Liver (tissue), 9 donors: ENCODE data around the gene PJVK. TPM values are rescaled to one million over a fixed set of nuclear protein-coding genes. Genes with fewer than 3 reads are reported as not detected.
"Not testable (repeated sequence)": the region's sequence is repeated elsewhere in the genome, so short reads cannot be mapped to it uniquely, and the experiment has no call there.

Source experiments
- DNase-seq: peaks from one replicate; pipeline ENCODE4 v3.0.0-alpha.2; 2017; ENCODE audit warnings: low spot score
- H3K27ac ChIP-seq, 2 donors: one replicate each; pipeline ENCODE4 v1.7.0; 2013; ENCODE audit warnings: inconsistent platforms in 2 of 2, low read length in 2 of 2, control low read depth in 1 of 2, low read depth in 1 of 2, mild to moderate bottlenecking in 1 of 2
- H3K27me3 ChIP-seq, 4 donors: one replicate each; pipeline versions ENCODE4 v1.6.1 to v1.7.0; 2013; ENCODE audit warnings: low read length in 3 of 4, inconsistent platforms in 1 of 4, mild to moderate bottlenecking in 1 of 4, moderate library complexity in 1 of 4; ENCODE audit not compliant: control insufficient read depth in 4 of 4, insufficient read depth in 4 of 4
- H3K36me3 ChIP-seq, 4 donors: one replicate each; pipeline versions ENCODE4 v1.6.1 to v1.7.0; 2013; ENCODE audit warnings: low read length in 3 of 4, mild to moderate bottlenecking in 3 of 4, low read depth in 1 of 4, moderate library complexity in 1 of 4; ENCODE audit not compliant: control insufficient read depth in 4 of 4, insufficient read depth in 3 of 4
- H3K4me1 ChIP-seq, 4 donors: one replicate each; pipeline versions ENCODE4 v1.6.1 to v1.7.0; 2013; ENCODE audit warnings: low read length in 3 of 4, mild to moderate bottlenecking in 3 of 4, moderate library complexity in 1 of 4; ENCODE audit not compliant: control insufficient read depth in 4 of 4, insufficient read depth in 4 of 4
- H3K4me3 ChIP-seq, 3 donors: one replicate each; pipeline versions ENCODE4 v1.6.1 to v1.7.0; 2013; ENCODE audit warnings: low read length in 3 of 3, control low read depth in 1 of 3, low read depth in 1 of 3, mild to moderate bottlenecking in 1 of 3
- H3K9ac ChIP-seq, 2 donors: one replicate each; pipeline ENCODE4 v1.7.0; 2013; ENCODE audit warnings: low read length in 2 of 2, mild to moderate bottlenecking in 2 of 2, moderate library complexity in 2 of 2, control low read depth in 1 of 2, low read depth in 1 of 2
- H3K9me3 ChIP-seq, 4 donors: one replicate each; pipeline versions ENCODE4 v1.6.1 to v1.7.0; 2013; ENCODE audit warnings: low read length in 3 of 4; ENCODE audit not compliant: control insufficient read depth in 4 of 4
- ATF3 ChIP-seq: IDR thresholded peaks from 2 replicates; pipeline ENCODE4 v1.6.1; 2016; ENCODE audit warnings: antibody characterized with exemption
- EGR1 ChIP-seq, 2 donors: IDR thresholded peaks; 2 replicates each; pipeline ENCODE4 v1.6.1; 2016 to 2018; ENCODE audit warnings: antibody characterized with exemption in 2 of 2, low read depth in 2 of 2
- HNF4G ChIP-seq: IDR thresholded peaks from 2 replicates; pipeline ENCODE4 v1.6.1; 2016; ENCODE audit warnings: antibody characterized with exemption
- JUND ChIP-seq, 2 donors: IDR thresholded peaks; 2 replicates each; pipeline ENCODE4 v1.6.1; 2016; ENCODE audit warnings: antibody characterized with exemption in 2 of 2
- NR2F2 ChIP-seq: IDR thresholded peaks from 2 replicates; pipeline ENCODE4 v1.6.1; 2016; ENCODE audit warnings: antibody characterized with exemption
- RAD21 ChIP-seq, 2 donors: IDR thresholded peaks; 2 replicates each; pipeline ENCODE4 v1.6.1; 2016; ENCODE audit warnings: antibody characterized with exemption in 2 of 2, mild to moderate bottlenecking in 2 of 2
- RXRA ChIP-seq, 2 donors: IDR thresholded peaks; 2 replicates each; pipeline ENCODE4 v1.6.1; 2017 to 2018; ENCODE audit warnings: antibody characterized with exemption in 2 of 2, mild to moderate bottlenecking in 1 of 2
- SP1 ChIP-seq: IDR thresholded peaks from 2 replicates; pipeline ENCODE4 v1.6.1; 2018; ENCODE audit warnings: antibody characterized with exemption, mild to moderate bottlenecking
- TAF1 ChIP-seq: conservative IDR thresholded peaks from 2 replicates; pipeline ENCODE4 v1.6.1; 2016; ENCODE audit warnings: antibody characterized with exemption, mild to moderate bottlenecking
- WGBS: extraction: QIAGEN DNeasy Blood & Tissue Kit; methylation state at CpG from one replicate; pipeline ENCODE4 v1.1.7; 2013; 5-methylcytosine and 5-hydroxymethylcytosine counted together
- polyA plus RNA-seq, 2 donors: library from polyadenylated mRNA; stranded (reverse) in 1 of 2; unstranded in 1 of 2; fragments of 200-250 nt in 1 of 2; fragments of >200 nt in 1 of 2; fragmentation: Nextera tagmentation in 1 of 2; extraction: Ambion mirVana in 1 of 2; gene quantifications; one replicate each; pipeline versions ENCODE4 v1.2.1 to v1.2.3, GENCODE V29; 2013 to 2015
- total RNA-seq, 2 donors: library from RNA; depleted of rRNA; stranded (reverse); fragments of >200 nt; gene quantifications; one replicate each; pipeline ENCODE4 v1.2.3, GENCODE V29; 2014
- TF ChIP-seq, protein P1 (sequence below): IDR thresholded peaks from 2 replicates; pipeline ENCODE4 v1.6.1; 2016; ENCODE audit warnings: antibody characterized with exemption
- TF ChIP-seq, protein P2 (sequence below): fragments of 150-350 bp; IDR thresholded peaks from 2 replicates; pipeline ENCODE4 v1.5.1; 2017; ENCODE audit warnings: improper control_type of control experiment, low read depth, low read length; ENCODE audit not compliant: missing input control
- TF ChIP-seq, protein P3 (sequence below): IDR thresholded peaks from 2 replicates; pipeline ENCODE4 v1.6.1; 2016; ENCODE audit warnings: antibody characterized with exemption
- donor health status: healthy.
- donor health status: healthy.
- donor health status: healthy.
- donor health status: healthy.
- donor health status: healthy.

Gene PJVK
- total and polyA plus RNA-seq, 4 donors, result 0.48 to 2.3 (median 1.4) TPM

DNA sequence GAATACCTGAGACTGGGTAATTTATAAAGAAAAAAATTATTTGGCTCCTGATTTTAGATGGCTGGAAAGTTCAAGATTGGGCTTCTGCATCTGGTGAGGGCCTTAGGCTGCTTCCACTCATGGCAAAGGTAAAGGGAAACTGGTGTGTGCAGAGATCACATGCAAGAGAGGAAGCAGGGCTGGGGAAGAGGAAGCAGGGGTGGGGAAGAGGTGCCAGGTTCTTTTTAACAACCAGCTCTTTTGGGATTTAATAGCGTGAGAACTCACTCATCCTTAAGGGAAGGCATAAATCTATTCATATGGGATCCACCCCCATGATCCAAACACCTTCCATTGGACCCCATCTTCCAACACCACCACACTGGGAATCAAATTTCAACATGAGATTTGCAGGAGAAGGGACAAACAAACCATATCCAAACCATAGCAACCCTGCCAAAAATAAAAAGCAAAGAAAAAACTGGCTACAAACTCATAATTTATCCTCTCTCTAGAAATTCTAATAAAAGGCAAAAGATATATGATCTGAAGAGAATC, 30.6 kb upstream of the PJVK start:
- no peaks in the 10 kb centered on the region for H3K9me3 ChIP-seq
- H3K4me1 ChIP-seq, result no peaks in the 10 kb centered on the region
- H3K36me3 ChIP-seq, result no peaks in the 10 kb centered on the region
- H3K27ac ChIP-seq, result no peak overlapping the region
- 58% methylated on average over 1 of the region's 1 CpG for WGBS
- H3K27me3 ChIP-seq, result no peaks in the 10 kb centered on the region
- H3K9ac ChIP-seq, result no peak overlapping the region
- no peak for TF ChIP-seq RXRA (IDR thresholded peaks at IDR 0.05)
- DNase-seq, result no peak
- no peak overlapping the region for H3K4me3 ChIP-seq

DNA sequence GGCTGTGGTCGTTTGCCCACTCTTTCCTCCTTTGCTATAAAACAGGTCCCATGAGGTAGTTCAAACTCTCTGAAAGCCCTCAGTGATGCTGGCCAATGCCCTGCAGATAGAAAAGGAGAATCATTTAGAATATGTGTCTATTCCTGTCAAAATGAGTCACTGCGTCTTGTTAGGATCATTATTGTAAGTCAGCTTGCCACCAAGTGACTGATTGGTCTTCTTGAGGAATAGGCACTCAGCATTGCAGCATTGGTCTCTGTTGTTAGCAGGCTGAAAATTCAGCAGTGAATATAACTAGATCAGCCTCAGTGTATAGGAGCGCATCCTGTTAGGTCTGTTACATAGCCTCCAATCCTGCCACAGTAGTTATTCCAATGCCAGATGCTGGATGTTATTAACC, 29.1 kb upstream of the PJVK start:
- no peak overlapping the region for H3K4me3 ChIP-seq
- no peaks in the 10 kb centered on the region for H3K27me3 ChIP-seq
- no peak for TF ChIP-seq HNF4G
- TF ChIP-seq, protein P1, sequence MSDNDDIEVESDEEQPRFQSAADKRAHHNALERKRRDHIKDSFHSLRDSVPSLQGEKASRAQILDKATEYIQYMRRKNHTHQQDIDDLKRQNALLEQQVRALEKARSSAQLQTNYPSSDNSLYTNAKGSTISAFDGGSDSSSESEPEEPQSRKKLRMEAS, result no peak
- TF ChIP-seq, protein P2, sequence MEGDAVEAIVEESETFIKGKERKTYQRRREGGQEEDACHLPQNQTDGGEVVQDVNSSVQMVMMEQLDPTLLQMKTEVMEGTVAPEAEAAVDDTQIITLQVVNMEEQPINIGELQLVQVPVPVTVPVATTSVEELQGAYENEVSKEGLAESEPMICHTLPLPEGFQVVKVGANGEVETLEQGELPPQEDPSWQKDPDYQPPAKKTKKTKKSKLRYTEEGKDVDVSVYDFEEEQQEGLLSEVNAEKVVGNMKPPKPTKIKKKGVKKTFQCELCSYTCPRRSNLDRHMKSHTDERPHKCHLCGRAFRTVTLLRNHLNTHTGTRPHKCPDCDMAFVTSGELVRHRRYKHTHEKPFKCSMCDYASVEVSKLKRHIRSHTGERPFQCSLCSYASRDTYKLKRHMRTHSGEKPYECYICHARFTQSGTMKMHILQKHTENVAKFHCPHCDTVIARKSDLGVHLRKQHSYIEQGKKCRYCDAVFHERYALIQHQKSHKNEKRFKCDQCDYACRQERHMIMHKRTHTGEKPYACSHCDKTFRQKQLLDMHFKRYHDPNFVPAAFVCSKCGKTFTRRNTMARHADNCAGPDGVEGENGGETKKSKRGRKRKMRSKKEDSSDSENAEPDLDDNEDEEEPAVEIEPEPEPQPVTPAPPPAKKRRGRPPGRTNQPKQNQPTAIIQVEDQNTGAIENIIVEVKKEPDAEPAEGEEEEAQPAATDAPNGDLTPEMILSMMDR, result no peak
- TF ChIP-seq SP1, result no peak
- no peak for TF ChIP-seq JUND (IDR thresholded peaks at IDR 0.05)
- no peak for TF ChIP-seq RAD21 (IDR thresholded peaks at IDR 0.05)
- TF ChIP-seq TAF1, result no peak
- no peak for TF ChIP-seq ATF3
- TF ChIP-seq EGR1 (IDR thresholded peaks at IDR 0.05; ENCODE audit: low read depth in 2 of 2), result no peak
- TF ChIP-seq RXRA (IDR thresholded peaks at IDR 0.05), result no peak
- TF ChIP-seq, protein P3, sequence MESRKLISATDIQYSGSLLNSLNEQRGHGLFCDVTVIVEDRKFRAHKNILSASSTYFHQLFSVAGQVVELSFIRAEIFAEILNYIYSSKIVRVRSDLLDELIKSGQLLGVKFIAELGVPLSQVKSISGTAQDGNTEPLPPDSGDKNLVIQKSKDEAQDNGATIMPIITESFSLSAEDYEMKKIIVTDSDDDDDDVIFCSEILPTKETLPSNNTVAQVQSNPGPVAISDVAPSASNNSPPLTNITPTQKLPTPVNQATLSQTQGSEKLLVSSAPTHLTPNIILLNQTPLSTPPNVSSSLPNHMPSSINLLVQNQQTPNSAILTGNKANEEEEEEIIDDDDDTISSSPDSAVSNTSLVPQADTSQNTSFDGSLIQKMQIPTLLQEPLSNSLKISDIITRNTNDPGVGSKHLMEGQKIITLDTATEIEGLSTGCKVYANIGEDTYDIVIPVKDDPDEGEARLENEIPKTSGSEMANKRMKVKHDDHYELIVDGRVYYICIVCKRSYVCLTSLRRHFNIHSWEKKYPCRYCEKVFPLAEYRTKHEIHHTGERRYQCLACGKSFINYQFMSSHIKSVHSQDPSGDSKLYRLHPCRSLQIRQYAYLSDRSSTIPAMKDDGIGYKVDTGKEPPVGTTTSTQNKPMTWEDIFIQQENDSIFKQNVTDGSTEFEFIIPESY, result no peak
- TF ChIP-seq NR2F2, result no peak
- no peaks in the 10 kb centered on the region for H3K9me3 ChIP-seq
- no peak for DNase-seq
- H3K4me1 ChIP-seq, result no peaks in the 10 kb centered on the region
- 92% methylated on average over 3 of the region's 3 CpGs for WGBS
- no peak overlapping the region for H3K9ac ChIP-seq
- H3K27ac ChIP-seq, result no peak overlapping the region
- no peaks in the 10 kb centered on the region for H3K36me3 ChIP-seq

DNA sequence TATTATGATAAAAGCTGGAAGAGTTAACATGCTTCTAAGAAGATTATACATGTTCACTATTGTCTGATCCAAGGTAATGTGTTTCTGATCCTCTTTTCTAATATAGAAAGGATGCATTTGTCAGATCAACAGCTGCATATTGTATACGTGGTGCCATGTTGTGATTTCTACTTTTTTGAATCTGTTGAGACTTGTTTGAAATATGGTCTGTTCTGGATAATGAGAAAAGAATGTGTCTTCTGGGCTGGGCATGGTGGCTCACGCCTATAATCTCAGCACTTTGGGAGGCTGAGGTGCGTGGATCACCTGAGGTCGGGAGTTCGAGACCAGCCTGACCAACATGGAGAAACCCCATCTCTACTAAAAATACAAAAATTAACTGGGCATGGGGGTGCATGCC, 27.4 kb upstream of the PJVK start:
- not testable (repeated sequence) for H3K27ac ChIP-seq, H3K36me3 ChIP-seq, DNase-seq, H3K4me3 ChIP-seq, H3K9me3 ChIP-seq, H3K4me1 ChIP-seq, H3K27me3 ChIP-seq, H3K9ac ChIP-seq
- WGBS, result 97% methylated on average over 5 of the region's 5 CpGs
